Endothelial cell of umbilical vein (primary cell): ENCODE results near the gene BCAS3. TPM values are rescaled to one million over a fixed set of nuclear protein-coding genes. Genes with fewer than 3 reads are reported as not detected.

ENCODE experiments used
- BruUV-seq: library from RNA; stranded (reverse); fragments of 400-500 nt; replicated peaks from 2 replicates; lab custom pipeline; 2021; lab: Mats Ljungman, UMichigan
- CTCF ChIA-PET: fragments of 300-600, 350-600 bp; sonication (Branson Sonifier 250); formaldehyde crosslinking; loops from one replicate; lab custom pipeline; 2021; ENCODE audit warnings: antibody characterized with exemption, inconsistent platforms; lab: Charles Lee
- POLR2A ChIA-PET: fragments of 300-600, 350-600 bp; sonication (Branson Sonifier 250); formaldehyde crosslinking; loops from one replicate; lab custom pipeline; 2021; ENCODE audit warnings: antibody characterized with exemption, inconsistent platforms; lab: Charles Lee
- DNase-seq: peaks from one replicate; pipeline ENCODE4 v3.0.0-alpha.2; 2011; ENCODE audit warnings: low read depth, low spot score
- FAIRE-seq: peaks from 2 replicates; lab custom pipeline; 2011; peaks lifted over from hg19 to GRCh38; lab: Jason Lieb, UNC
- H2AFZ ChIP-seq: 2 replicates; pipeline ENCODE4 v1.6.0; 2012; ENCODE audit warnings: low read depth, low read length, control low read depth, inconsistent platforms
- H3K27ac ChIP-seq: 2 replicates; pipeline ENCODE4 v1.5.1; 2011; ENCODE audit warnings: low read depth, mild to moderate bottlenecking, control low read depth, low read length, moderate library complexity; ENCODE audit not compliant: insufficient read depth
- H3K27me3 ChIP-seq, 2 experiments: 2 replicates each; pipeline versions ENCODE4 v1.6.0 to v1.6.1; 2011; ENCODE audit warnings: low read length in 2 of 2, mixed read lengths in 1 of 2; ENCODE audit not compliant: control insufficient read depth in 2 of 2, insufficient read depth in 2 of 2
- H3K36me3 ChIP-seq, 2 experiments: 2 replicates in 1 of 2; 3 replicates in 1 of 2; pipeline ENCODE4 v1.5.1; 2011; ENCODE audit warnings: low read length in 2 of 2, mild to moderate bottlenecking in 1 of 2, moderate library complexity in 1 of 2; ENCODE audit not compliant: control insufficient read depth in 2 of 2, insufficient read depth in 2 of 2; ENCODE audit errors: extremely low read depth in 1 of 2
- H3K4me1 ChIP-seq: 3 replicates; pipeline ENCODE4 v1.5.1; 2011; ENCODE audit warnings: mild to moderate bottlenecking, low read length; ENCODE audit not compliant: control insufficient read depth, insufficient read depth; ENCODE audit errors: extremely low read depth
- H3K4me2 ChIP-seq: 2 replicates; pipeline ENCODE4 v1.6.1; 2011; ENCODE audit warnings: low read length, control low read depth, mixed read lengths; ENCODE audit not compliant: insufficient read depth
- H3K4me3 ChIP-seq, 3 experiments: fragments of 200-600 bp in 1 of 3; sonication (generic), shearing (Covaris generic) in 1 of 3; replicated peaks in 1 of 3; 2 replicates each; pipeline ENCODE4 v1.5.1; 2011 to 2016; ENCODE audit warnings: control low read depth in 3 of 3, low read length in 3 of 3, mild to moderate bottlenecking in 2 of 3, inconsistent platforms in 1 of 3, low read depth in 1 of 3, moderate library complexity in 1 of 3; ENCODE audit not compliant: insufficient read depth in 1 of 3
- H3K79me2 ChIP-seq: 2 replicates; pipeline ENCODE4 v1.6.0; 2012; ENCODE audit warnings: low read length, inconsistent platforms; ENCODE audit not compliant: control insufficient read depth, insufficient read depth
- H3K9ac ChIP-seq: replicated peaks from 2 replicates; pipeline ENCODE3; 2011; ENCODE audit warnings: low read length, control low read depth; ENCODE audit not compliant: insufficient read depth; ENCODE audit errors: extremely low read depth
- H3K9me1 ChIP-seq: replicated peaks from 3 replicates; pipeline ENCODE4 v1.6.0; 2011; ENCODE audit warnings: mild to moderate bottlenecking, low read length; ENCODE audit not compliant: control insufficient read depth, insufficient read depth; ENCODE audit errors: extremely low read depth
- H3K9me3 ChIP-seq: replicated peaks from 2 replicates; pipeline ENCODE4 v1.5.1; 2012; ENCODE audit warnings: low read length, inconsistent platforms; ENCODE audit not compliant: control insufficient read depth, insufficient read depth
- H4K20me1 ChIP-seq: replicated peaks from 2 replicates; pipeline ENCODE3; 2011; ENCODE audit warnings: mild to moderate bottlenecking, low read length; ENCODE audit not compliant: control insufficient read depth, insufficient read depth; ENCODE audit errors: extremely low read depth
- EZH2 ChIP-seq: IDR thresholded peaks from 2 replicates; pipeline ENCODE4 v1.6.1; 2012; ENCODE audit warnings: borderline replicate concordance, low read depth, mild to moderate bottlenecking, moderate library complexity, low read length, inconsistent platforms; ENCODE audit not compliant: severe bottlenecking
- FOS ChIP-seq: IDR thresholded peaks from 2 replicates; pipeline ENCODE4 v1.6.1; 2011; ENCODE audit warnings: mild to moderate bottlenecking, low read length, moderate library complexity, borderline replicate concordance; ENCODE audit not compliant: insufficient read depth
- GATA2 ChIP-seq: IDR thresholded peaks from 2 replicates; pipeline ENCODE4 v1.7.0; 2011; ENCODE audit warnings: low read depth, mild to moderate bottlenecking, moderate library complexity, mixed read lengths, low read length; ENCODE audit not compliant: insufficient read length, insufficient read depth
- JUN ChIP-seq: IDR thresholded peaks from 2 replicates; pipeline ENCODE4 v1.6.1; 2011; ENCODE audit warnings: borderline replicate concordance, low read depth; ENCODE audit not compliant: insufficient read length, insufficient read depth
- MYC ChIP-seq: IDR thresholded peaks from one replicate; pipeline ENCODE4 v1.6.1; 2011; ENCODE audit warnings: mild to moderate bottlenecking, low read depth, low read length
- POLR2A ChIP-seq: IDR thresholded peaks from 2 replicates; pipeline ENCODE4 v1.6.1; 2012; ENCODE audit warnings: low read depth, mild to moderate bottlenecking, control low read depth, low read length
- POLR2AphosphoS5 ChIP-seq: IDR thresholded peaks from 2 replicates; pipeline ENCODE4 v1.6.1; 2012; ENCODE audit warnings: low read depth, mild to moderate bottlenecking, control low read depth, low read length, moderate library complexity; ENCODE audit not compliant: insufficient read depth
- dilution Hi-C: fragments of 300-500 bp; cut with MboI; formaldehyde crosslinking; loops from one replicate; pipeline ENCODE4 v1.15.0; 2019; ENCODE audit warnings: low sequenced_read_pairs; ENCODE audit not compliant: extremely low pct_ligation_motif_present
- intact Hi-C: fragments of 100-400 bp; cut with micrococcal nuclease; formaldehyde crosslinking; loops from one replicate; pipeline ENCODE4 v1.10.0; 2022
- polyA plus RNA-seq, 4 experiments: library from polyadenylated mRNA; depleted of rRNA in 3 of 4; stranded (reverse) in 3 of 4; unstranded in 1 of 4; fragments of >200 nt; gene quantifications; 2 replicates each; pipeline versions ENCODE4 v1.2.1 to v1.2.3, GENCODE V29; 2011 to 2012; ENCODE audit warnings: missing spikeins in 1 of 4
- total RNA-seq: library from RNA; stranded (reverse); gene quantifications from 2 replicates; pipeline ENCODE4 v1.2.3, GENCODE V29; 2021
- TF ChIP-seq, protein P1 (sequence below), 2 donors: IDR thresholded peaks; 1 replicate in 1 of 2; 2 replicates in 1 of 2; pipeline ENCODE4 v1.5.1; 2011; ENCODE audit warnings: low read length in 2 of 2, mild to moderate bottlenecking in 2 of 2, moderate library complexity in 2 of 2, control low read depth in 1 of 2, inconsistent platforms in 1 of 2, low read depth in 1 of 2; ENCODE audit not compliant: insufficient read depth in 1 of 2; ENCODE audit errors: extremely low read depth in 1 of 2
- TF ChIP-seq, protein P2 (sequence below): IDR thresholded peaks from 2 replicates; pipeline ENCODE4 v1.6.1; 2011; ENCODE audit not compliant: insufficient read depth, insufficient read length

Gene BCAS3
- total and polyA plus RNA-seq, 2 donors (not counting 3 experiments of a cell fraction or from before 2014, with no cell fraction given), result 8.2 to 16.0 TPM

DNA sequence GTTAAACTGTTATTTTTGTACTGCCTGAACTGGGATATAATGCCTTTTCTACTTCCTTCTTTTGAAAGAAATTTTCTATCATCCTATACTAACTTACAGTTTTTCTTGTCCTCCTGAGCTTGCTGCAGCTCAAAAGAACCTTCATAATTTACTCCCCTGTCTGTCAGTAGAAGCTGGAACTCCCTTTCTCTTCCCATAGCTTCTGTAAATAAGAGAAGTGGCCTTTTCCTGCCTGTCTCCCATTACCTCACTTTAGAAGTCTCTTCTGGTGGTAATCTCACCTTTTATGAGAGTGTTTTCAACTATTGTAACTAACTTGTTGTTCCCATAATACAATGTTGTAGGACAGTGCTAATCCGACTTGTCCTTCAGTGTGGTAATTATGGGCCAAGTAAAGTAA is 475.2 kb downstream of the BCAS3 start:
- POLR2A ChIA-PET, result no interaction called here
- FAIRE-seq, result no peak
- no peak overlapping the region for H3K27ac ChIP-seq

More for the DNA sequence above, 475.2 kb downstream of the BCAS3 start:
- Histone ChIP-seq H2AFZ (no peak overlapping the region), H3K4me3 (no peak overlapping the region), H3K4me2 (no peak overlapping the region), H3K9me3 (no peaks in the 10 kb centered on the region), H3K27me3 (no peaks in the 10 kb centered on the region), H3K36me3 (no peaks in the 10 kb centered on the region), H3K79me2 (no peaks in the 10 kb centered on the region), H3K4me1 (no peaks in the 10 kb centered on the region), H4K20me1 (no peaks in the 10 kb centered on the region), H3K9ac (no peak overlapping the region), H3K9me1 (no peaks in the 10 kb centered on the region)
- intact Hi-C loops, result no loop called here
- dilution Hi-C loops, result no loop called here
- DNase-seq, result no peak
- TF ChIP-seq, protein P1, sequence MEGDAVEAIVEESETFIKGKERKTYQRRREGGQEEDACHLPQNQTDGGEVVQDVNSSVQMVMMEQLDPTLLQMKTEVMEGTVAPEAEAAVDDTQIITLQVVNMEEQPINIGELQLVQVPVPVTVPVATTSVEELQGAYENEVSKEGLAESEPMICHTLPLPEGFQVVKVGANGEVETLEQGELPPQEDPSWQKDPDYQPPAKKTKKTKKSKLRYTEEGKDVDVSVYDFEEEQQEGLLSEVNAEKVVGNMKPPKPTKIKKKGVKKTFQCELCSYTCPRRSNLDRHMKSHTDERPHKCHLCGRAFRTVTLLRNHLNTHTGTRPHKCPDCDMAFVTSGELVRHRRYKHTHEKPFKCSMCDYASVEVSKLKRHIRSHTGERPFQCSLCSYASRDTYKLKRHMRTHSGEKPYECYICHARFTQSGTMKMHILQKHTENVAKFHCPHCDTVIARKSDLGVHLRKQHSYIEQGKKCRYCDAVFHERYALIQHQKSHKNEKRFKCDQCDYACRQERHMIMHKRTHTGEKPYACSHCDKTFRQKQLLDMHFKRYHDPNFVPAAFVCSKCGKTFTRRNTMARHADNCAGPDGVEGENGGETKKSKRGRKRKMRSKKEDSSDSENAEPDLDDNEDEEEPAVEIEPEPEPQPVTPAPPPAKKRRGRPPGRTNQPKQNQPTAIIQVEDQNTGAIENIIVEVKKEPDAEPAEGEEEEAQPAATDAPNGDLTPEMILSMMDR (IDR thresholded peaks at IDR 0.05; ENCODE audit: extremely low read depth in 1 of 2, insufficient read depth in 1 of 2, low read depth in 1 of 2, low read length in 2 of 2), result no peak
- no peak for TF ChIP-seq EZH2
- TF ChIP-seq POLR2AphosphoS5, result no peak
- TF ChIP-seq, protein P2, sequence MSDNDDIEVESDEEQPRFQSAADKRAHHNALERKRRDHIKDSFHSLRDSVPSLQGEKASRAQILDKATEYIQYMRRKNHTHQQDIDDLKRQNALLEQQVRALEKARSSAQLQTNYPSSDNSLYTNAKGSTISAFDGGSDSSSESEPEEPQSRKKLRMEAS, result no peak
- TF ChIP-seq FOS, result no peak
- TF ChIP-seq MYC, result no peak
- TF ChIP-seq JUN, result no peak
- TF ChIP-seq GATA2, result no peak
- no peak for TF ChIP-seq POLR2A
- CTCF ChIA-PET, result no interaction called here
- BruUV-seq, result no TSS peak
